HG03342 (cell line): ENCODE results near the gene UTRN.

Experiments
- ATAC-seq: cut with Tn5 transposase; IDR thresholded peaks from one replicate; pipeline ENCODE4 v1.9.1; 2021; ENCODE audit warnings: mild to moderate bottlenecking, moderate library complexity; ENCODE audit not compliant: unreplicated experiment

UTRN gene

DNA sequence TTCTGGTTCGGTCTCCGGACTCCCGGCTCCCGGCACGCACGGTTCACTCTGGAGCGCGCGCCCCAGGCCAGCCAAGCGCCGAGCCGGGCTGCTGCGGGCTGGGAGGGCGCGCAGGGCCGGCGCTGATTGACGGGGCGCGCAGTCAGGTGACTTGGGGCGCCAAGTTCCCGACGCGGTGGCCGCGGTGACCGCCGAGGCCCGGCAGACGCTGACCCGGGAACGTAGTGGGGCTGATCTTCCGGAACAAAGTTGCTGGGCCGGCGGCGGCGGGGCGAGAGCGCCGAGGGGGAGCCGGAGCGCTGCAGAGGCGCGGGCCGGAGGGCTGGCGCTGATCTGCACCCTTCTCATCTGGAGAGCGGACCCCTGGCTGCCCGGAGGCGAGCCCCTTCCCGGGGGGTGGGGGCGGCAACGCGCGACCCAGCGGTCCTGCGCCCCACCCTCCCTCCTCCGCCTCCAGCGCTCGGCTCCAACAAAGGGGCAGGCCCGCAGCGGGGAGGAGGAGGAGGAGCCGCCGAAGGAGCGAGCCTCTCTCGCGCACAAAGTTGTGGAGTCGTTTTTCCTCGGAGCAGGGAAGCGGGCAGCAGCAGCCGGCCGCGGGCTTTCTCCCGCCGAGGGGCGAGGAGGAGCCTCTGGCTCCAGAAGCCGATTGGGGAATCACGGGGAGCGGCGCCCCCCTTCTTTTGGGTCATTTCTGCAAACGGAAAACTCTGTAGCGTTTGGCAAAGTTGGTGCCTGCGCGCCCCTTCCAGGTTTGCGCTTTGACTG, at the start of gene UTRN:
TSS of gene UTRN (plus strand) at position 553 of the 765 bp plus-strand sequence. CDS start 6,494 bp downstream, outside the sequence.
- peak; percentile 59 for ATAC-seq

DNA sequence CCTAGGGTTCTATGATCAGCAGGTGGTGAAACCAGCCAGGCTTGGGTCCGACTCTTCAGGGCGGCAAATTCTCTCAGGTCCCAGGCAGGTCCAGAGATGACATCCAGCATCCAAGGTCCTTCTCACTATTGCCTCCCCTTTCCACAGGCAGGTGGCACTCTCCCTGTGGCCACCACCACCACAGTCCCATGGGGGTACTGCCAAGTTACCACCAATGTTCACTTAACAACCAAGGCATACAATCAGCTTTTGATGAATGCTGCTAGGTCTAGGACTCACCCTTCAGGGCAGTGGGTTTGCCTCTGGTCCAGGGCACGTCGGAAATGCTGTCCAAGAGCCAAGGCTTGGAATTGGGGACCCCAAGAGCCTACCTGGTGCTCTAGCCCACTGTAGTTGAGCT, 40.4 kb upstream of the UTRN start:
- ATAC-seq, result no peak

DNA sequence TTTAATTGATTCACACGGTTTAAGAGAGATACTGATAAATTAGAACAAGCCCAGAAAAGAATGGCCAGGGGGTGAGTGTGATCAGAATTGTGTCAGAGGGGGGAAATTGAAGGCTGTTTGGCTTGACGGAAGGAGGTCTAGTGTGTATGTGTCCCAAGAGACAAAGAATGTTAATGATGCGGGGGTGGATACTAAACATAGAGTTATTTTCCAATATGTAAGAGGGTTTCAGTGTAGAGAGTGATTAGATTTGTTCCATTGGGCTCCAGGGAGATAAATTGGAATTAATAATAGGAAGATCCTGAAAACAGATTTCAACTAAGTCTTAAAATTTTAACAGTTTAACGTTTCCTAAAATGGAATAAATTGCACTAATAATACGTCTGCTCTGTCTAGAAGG, 38.1 kb upstream of the UTRN start:
- no peak for ATAC-seq

DNA sequence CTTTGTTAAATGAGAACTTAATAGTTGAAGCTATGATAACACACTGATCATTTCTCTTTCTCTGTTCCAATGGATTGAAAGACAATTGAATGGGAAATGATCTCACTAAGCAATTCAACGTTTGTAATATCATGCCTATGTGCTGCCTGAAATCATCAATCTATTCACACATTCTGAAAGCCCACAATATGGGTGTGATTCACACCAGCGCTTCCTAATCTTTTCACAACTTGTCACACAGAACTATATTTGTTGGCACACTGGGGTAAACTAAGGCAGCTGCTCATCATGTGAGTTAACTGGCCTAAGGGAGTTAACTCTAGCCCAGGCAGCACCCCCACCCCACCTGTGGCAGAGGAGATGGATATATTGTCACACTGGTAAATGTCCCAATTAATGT, 37.1 kb upstream of the UTRN start:
- ATAC-seq, result no peak

DNA sequence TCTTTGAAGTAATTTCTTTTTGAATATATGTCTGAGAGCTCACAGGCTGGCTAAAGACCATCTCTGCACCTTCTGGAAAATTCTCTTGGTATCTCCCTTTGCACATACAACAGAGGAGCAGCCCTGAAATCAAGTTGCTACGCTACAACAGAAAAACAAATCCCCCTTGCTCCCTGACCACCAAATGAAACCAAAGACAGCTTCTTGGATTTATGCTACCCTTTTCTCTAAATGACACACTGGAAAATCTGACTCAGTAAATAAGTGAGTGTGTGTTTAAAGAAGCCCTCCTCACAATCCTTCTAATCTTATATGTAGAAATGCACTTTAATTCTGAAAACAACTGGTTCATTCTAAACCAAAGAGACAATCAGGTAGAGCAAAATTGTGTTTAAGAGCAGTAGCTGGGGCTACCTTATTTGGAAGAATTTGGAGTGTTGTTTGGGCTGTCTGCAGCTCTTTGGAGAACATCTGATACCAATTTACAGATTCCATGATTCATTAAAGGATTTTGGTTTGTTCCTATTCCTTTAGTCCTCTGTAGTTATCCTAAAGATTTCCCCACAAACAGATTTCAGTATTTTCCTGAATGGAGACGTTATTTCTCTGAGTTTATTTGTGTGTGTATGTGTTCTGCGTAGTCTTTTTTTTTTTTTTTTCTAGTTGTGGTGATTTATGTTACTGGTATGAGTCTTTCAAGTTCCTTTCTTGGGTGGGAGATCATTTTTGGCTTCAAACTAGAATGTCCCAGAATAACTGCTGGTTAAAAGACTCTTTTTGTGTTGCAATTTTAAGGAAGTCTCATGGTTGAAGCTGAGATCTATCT, 36.4 kb upstream of the UTRN start:
- ATAC-seq, result peak; percentile 65

DNA sequence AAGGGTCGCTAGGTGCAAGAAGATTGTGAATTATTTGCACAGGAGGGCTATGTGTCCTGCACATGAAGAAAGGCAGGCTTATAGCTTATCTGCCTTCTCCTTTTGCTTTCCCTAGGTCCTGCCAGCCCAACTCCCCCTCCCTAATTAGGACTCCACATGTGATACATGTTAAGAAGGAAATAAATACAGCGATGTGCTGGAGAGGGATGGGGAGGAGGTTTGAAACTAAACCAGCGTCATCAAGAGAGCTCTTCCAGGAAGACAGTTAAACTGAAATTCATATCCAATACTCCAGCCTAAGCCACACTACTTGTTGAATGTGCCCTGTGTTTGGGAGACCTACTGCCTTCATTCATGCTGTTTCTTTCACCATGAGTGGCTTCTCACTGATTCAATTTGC, 34.9 kb upstream of the UTRN start:
- no peak for ATAC-seq

DNA sequence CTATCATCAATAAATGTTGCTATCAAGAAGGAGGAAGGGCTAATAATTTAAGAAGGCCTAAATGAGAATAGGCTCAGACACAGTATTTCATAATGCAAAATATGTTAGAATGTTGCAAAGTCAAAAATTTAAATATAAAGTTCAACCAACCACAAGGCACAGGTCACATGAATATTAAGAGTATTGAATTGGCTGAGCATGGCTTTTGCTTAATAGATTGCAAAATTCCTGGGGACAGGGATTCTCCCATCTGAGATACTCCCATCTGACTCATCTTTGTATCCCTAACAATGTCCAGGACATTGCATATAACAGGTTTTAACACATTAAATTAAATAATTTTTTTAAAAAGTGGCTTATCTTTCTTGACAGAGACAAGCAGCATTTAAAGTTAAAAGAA, 32.9 kb upstream of the UTRN start:
- ATAC-seq, result no peak

DNA sequence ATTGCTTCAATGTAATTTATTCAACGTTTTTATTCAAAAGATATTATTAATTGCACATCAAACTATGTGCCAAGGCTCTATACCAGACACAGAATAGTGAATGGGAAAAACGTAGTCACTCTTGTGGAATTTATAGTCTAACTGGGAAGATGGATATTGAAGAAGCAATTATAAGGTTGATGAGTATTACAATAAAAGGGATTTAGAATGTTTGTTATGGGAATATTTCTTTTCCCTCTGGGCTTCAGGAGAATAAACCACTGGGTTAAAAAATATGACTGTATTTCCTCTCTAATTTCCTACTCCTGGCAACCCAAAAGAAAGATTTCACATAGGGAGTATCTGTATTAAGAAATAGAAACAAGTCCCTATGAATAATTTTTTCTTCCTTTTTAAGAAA, 25.1 kb upstream of the UTRN start:
- ATAC-seq, result no peak

DNA sequence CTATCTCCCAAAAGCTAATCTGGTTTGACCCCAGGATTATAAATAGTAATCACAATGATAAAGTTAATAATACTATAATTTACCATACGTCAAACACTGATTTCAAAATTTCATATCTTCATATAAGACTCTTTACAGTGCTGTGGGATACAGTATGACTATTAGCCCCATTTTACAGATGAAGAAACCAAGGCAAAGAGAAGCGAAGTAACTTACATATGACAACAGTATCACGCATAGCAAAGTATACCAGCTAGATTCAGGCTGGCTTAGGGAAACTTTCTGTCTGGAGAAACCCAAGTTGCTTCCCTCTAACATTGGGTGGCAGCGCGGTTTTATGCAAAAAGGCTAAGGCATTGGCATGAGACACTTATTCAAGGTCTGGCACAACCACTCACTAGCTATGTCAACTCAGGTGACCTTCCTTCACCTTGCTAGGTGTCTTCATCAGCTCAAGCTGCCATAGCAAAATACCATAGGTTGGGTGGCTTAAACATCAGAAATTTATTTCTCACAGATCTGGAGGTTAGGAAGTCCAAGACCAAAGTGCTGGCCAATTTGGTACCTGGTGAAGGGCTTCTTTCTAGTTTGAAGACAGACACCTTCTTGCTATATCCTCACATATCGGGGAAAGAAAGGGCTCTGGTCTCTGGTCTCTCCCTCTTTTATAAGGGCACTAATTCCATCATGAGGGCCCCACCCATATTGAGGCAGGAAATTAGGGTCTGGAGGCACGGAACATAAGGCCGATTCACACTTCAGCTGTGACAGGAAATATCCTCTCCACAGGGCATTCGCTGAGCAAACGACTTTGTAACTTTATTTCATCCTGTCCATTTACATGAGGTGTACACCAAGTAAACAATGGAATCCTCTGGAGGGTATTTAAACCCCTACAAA, 22.4 kb upstream of the UTRN start:
- no peak for ATAC-seq

DNA sequence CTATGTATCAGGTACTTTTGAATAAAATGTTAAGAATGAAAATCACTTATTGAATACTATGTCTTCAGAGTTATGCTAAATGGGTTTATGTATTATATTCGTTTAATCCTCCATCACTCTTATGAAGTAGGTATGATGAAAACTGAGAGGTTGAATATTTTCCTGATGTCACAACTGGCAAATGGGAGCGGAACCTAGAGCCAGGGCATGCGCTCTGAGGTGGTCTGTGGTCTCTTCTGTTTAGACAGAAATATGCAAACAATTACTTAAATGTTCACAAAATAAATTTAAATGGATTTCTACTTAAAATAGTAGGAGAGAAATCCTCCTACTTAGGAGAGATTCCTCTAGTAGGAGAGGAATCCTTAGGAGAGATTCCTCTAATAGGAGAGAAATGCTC, 21.3 kb upstream of the UTRN start:
- ATAC-seq, result no peak

DNA sequence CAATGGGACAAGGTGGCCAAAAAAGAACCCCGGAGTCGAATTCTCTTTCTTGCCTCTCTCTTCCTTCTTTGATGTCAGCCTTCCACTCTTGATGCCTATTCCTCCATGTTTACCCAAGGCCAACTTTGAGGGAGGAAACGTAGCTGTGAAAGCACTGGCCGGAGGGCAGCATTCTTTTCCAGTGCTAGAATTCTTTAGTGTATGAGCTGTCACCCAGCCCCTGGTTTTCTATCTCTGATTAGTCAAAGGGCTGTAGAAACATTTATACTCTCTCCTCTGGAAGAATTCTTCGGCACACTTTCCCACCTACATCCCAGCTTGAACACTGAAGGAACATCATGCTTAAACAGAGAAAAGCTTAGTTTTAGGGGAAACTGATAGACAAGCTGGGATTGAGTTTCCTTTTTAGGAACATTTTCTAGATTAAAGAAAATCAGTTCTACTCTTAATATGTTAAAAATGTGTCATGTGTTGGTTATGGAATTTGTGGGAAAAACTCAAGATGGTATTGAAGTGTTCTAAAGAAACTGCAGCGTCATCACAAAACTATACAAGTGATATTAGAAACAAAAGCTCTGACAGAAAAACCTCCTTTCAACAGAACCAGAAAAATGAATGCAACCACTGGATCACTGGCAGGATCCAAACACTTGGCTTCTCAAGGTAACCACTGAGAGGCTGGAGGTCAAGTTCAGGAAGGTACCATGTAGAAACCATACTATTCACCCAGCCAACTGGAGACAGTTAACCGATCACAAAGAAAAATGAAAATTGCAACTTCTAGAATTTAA, 20.7 kb upstream of the UTRN start:
- no peak for ATAC-seq

DNA sequence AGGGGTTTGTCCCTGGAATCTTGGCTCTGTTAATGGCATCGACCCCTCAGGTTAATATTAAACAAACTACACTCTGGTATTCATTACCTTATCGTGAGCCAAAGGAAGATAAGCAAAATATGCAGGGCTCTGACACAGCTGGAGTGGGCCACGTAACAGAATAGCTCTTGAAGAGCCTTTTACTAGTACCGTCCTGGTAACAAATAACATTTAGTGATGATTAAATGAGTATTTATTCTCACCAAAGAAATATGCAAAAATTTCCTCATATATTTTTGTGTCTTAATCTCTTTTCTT, 20.1 kb upstream of the UTRN start:
- peak; percentile 9 for ATAC-seq

DNA sequence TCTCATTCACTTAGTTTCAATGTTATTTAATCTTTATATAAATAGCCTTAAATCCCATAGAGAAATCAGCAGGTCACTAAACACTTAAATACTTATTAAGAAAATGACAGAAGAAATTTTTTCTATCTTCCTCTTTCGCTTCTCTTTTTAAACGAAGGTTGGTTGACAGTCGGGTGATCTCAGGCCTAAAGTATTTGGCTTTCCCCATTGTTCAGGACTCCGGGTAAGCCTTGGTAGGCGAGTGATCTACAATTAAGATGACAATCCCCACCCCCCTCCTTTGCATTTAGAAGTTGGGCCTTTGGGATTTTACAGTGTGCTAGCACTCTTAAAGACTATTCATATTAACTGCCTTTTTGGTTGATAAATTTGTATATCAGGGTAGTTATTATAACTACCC, 19.7 kb upstream of the UTRN start:
- peak; percentile 86 for ATAC-seq

DNA sequence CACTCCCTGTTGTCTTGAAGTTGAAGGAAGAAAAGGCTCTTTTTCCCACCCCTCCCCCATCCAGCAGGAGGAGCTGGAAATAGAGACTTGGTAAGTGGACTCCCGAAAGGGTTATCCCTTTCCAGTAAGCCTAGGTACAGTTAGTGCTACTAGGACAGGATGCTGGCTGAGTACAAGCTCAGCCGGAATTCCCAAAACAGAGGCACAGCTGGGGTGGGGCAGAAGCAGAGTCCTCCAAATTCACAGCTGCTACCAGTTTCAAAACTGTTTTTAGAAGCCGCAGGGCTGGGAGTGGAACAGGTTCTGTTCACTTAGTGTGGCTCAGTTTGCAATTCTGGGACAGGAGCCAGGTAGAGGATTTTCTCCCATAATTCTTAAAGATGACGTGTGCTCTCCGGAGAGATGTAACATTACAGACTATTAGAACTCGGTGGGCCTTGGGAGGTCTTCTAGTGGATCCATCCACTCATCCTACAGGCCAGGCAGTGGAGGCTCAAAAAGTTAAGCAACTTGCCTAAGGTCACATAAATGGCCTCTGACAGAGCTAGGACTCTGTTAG, 19.0 kb upstream of the UTRN start:
- ATAC-seq, result no peak

DNA sequence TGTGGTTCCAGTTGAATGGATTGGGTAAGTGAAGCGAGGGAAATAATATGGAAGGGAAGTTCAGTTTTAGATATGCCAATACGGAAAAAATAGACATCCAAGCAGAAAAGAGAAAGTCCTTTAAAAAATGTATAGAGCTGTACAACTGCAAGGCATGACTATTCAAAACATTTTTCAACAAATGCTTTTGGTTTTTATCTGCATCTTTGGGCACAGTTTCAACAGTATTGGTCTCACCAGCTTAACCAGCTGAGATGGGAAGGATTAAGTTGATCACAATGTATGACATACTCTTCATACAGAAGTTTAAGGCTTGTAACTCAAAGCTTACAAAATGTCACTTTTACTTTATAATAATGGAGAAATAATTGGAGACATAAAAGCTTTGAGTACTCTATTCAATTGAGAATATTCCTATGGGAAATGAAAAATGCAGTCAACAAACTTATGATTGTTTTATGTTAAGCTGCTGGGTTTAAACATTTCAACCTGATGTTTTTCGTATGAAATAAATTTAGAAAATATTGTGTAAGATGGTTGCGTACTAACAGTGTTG, 16.3 kb upstream of the UTRN start:
- ATAC-seq, result no peak

DNA sequence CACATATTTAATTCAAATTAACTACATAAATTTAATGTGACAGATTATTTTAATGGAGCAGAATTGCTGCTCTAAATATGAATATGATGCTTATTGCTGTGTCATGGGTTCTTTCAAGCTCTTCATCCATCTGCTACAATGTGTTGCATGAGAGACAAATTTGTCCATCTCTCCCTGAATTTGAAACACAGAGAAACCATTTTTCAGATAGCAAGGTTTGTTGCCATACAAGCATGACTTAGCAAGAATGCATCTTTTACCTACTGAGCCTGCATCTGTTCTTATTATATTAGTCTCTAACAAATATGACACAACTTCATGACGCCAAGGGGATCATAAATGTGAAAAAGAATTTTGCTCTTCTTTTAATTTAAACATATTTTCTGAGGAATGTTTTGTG, 8.0 kb upstream of the UTRN start:
- no peak for ATAC-seq

DNA sequence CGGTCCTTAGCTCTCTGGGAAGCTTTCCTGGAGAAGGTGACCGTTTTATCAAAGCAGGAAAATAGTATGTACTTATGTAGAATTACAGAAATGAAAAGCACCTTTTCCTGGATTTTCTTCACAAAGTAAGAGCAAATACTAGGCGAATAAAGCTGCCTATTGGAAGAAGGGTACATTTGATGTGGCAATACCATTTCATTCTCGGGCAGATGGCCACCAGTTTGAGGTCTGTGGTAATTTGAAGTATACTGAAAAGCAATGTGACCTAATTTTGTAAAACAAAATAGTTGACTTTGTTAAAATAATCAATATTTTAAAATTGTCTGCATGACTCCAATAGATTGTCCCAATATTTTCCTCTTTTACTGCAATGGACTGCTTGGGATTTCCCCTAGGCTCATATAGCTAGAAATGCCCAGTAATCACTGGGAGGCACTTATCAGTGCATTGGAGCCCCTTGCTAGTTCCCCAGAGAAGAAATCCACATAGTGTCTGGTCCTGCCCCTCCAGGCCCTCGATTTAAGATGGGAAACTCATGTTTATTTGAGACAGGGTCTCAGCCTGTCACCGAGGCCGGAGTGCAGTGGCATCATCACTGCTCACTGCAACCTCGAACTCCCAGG, 7.4 kb upstream of the UTRN start:
- no peak for ATAC-seq

DNA sequence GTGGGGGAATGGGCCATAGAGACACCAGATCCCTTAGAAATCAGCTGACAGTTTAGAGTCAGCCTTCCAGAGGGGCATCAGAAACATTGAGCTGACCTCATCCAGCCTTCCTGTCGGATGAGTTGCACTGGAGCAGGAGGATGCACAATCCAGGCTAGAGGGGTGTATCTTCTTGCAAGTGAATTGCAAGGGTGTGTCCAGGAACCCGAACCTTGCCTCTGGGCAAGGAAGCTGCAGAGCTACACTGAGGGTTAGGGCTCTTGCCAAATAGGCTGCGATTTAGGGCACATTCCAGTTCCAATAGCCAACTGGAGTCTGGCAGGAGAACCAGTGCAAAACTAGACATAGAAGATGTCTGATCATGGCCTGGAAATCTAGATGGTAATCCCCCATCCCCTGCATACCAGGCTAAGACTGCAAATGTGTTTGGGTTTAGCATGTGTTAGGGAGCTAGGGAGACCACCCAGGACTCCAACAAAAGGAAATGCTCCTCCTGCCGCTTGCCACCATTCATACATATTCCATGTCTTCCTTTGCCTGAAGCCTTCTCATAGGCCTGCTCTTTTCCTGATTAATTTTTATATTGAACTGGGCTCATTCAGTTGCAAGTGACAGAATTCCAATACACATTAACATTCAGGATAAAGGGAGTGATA, 6.3 kb upstream of the UTRN start:
- ATAC-seq, result no peak

DNA sequence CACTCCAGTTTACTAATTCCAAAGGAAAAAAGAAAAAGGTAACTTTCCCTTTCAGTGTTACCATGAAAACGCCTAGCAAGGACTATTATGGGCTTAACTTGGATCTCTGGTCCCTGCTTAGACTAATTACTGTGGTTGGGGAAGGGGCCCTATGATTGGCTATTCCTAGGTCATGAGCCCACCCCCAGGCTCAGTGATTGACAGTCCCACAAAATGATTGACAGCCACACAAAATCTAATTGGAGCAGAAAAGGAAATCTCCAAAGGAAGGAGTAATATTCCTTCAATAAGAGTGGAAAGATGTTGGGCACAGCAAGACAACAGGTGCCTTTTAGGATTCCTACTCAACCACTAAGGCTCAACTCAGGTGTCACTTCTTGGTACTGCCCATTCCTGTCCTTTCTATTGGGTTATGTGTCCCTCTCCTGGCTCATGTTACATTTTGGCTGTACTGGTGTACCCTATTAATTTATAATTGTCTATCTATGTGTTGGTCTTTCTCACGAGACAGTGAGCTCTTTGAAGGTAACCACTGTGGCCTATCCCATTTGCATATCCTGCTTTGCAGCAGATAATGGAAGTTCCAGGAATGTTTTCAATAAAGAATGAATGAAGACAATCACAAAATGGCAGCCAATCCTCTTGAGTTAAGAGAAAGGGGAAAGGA, 5.5 kb upstream of the UTRN start:
- no peak for ATAC-seq
